B cell (primary cell): Measurements from ENCODE around the gene CD247. TPM values are rescaled to one million over a fixed set of nuclear protein-coding genes. Genes with fewer than 3 reads are reported as not detected.

Experiments
- polyA plus RNA-seq: library from polyadenylated mRNA; depleted of rRNA; stranded (reverse); fragments of >200 nt; gene quantifications from 2 replicates; pipeline ENCODE4 v1.2.3, GENCODE V29; 2012
- total RNA-seq, 2 donors: library from RNA; stranded (reverse); fragments of 120-200 nt in 1 of 2; gene quantifications; 1 replicate in 1 of 2; 2 replicates in 1 of 2; pipeline versions ENCODE4 v1.2.3 to v1.2.4, GENCODE V29; 2013 to 2022

Gene CD247
- total and polyA plus RNA-seq, 2 donors (not counting 1 experiment from before 2014, with no cell fraction given), result 2.5 to 10.8 TPM

Other genes with a start within 250 kb of the CD247 start
- gene CREG1, start 35.2 kb upstream of the CD247 start, total RNA-seq, result 8.1 and 8.4 TPM in 2 replicates
- gene CREG1, start 35.2 kb upstream of the CD247 start, polyA plus RNA-seq, result 4.5 and 7.5 TPM in 2 replicates
- gene RCSD1, start 111.7 kb upstream of the CD247 start, total RNA-seq, result 525 and 531 TPM in 2 replicates
- 129 and 169 TPM in 2 replicates for gene RCSD1, start 111.7 kb upstream of the CD247 start, polyA plus RNA-seq
- 27.7 and 27.9 TPM in 2 replicates for gene MPZL1, start 203.5 kb upstream of the CD247 start, total RNA-seq
- 11.4 and 15.4 TPM in 2 replicates for gene MPZL1, start 203.5 kb upstream of the CD247 start, polyA plus RNA-seq